SK-N-SH treated with all-trans-retinoic acid at 6 μM for 48 hours (cell line): ENCODE data around the gene ESAM.

Experiments used
- ATAC-seq: fragments of 200-7000 bp; cut with Tn5 transposase; 3 replicates; pipeline ENCODE4 v1.9.1; 2020; ENCODE audit warnings: mild to moderate bottlenecking, moderate library complexity
- ARNTL ChIP-seq: fragments of 450-650 bp; formaldehyde crosslinking; IDR thresholded peaks from 2 replicates; pipeline ENCODE4 v1.5.0; 2020; ENCODE audit warnings: low read depth, mild to moderate bottlenecking, moderate library complexity, borderline replicate concordance
- BACH2 ChIP-seq: fragments of 250-450 bp; sonication (Bioruptor Pico); IDR thresholded peaks from 2 replicates; pipeline ENCODE4 v1.9.0; 2021; ENCODE audit warnings: mild to moderate bottlenecking, borderline replicate concordance
- CREB5 ChIP-seq: fragments of 250-450 bp; sonication (Bioruptor Pico); IDR thresholded peaks from 2 replicates; pipeline ENCODE4 v1.5.1; 2020; ENCODE audit warnings: low read depth, mild to moderate bottlenecking, moderate library complexity
- PPARA ChIP-seq: fragments of 250-450 bp; sonication (Bioruptor Pico); IDR thresholded peaks from 2 replicates; pipeline ENCODE4 v1.5.0; 2020; ENCODE audit warnings: mild to moderate bottlenecking, borderline replicate concordance
- RARB ChIP-seq: fragments of 250-450 bp; sonication (Bioruptor Pico); IDR thresholded peaks from 2 replicates; pipeline ENCODE4 v1.8.0; 2021; ENCODE audit warnings: mild to moderate bottlenecking, moderate library complexity
- ZFP30 ChIP-seq: fragments of 450-650 bp; formaldehyde crosslinking; IDR thresholded peaks from 2 replicates; pipeline ENCODE4 v1.5.0; 2022; ENCODE audit warnings: mild to moderate bottlenecking, moderate library complexity
- ZNF70 ChIP-seq: fragments of 450-650 bp; formaldehyde crosslinking; IDR thresholded peaks from 2 replicates; pipeline ENCODE4 v1.5.0; 2020; ENCODE audit warnings: mild to moderate bottlenecking, moderate library complexity
- TF ChIP-seq, protein P1 (sequence below): fragments of 250-450 bp; sonication (Bioruptor Pico); IDR thresholded peaks from 2 replicates; pipeline ENCODE4 v1.5.0; 2020; ENCODE audit warnings: mild to moderate bottlenecking, moderate library complexity

ESAM gene

DNA sequence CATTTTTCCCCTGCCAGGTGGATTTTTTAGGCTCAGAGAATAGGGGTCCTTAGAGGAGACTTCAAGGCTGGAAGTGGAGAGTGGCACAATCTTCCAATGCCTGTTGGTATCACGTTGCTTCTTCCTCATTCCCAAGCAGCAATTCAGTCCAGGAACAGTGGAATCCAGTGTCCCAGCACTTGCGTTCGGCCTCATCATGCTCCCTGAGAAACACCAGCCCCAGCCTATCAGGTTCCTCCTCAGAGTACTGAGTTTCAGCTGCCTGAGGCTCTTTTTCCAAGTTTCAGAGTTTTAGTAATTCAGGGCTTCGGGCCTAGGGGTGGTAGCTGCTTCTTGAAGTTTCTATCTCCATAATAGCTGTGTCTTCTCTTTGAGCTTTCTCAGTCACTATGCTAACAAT lies 54.3 kb downstream of the ESAM start:
- ATAC-seq = no peak
- TF ChIP-seq, protein P1, sequence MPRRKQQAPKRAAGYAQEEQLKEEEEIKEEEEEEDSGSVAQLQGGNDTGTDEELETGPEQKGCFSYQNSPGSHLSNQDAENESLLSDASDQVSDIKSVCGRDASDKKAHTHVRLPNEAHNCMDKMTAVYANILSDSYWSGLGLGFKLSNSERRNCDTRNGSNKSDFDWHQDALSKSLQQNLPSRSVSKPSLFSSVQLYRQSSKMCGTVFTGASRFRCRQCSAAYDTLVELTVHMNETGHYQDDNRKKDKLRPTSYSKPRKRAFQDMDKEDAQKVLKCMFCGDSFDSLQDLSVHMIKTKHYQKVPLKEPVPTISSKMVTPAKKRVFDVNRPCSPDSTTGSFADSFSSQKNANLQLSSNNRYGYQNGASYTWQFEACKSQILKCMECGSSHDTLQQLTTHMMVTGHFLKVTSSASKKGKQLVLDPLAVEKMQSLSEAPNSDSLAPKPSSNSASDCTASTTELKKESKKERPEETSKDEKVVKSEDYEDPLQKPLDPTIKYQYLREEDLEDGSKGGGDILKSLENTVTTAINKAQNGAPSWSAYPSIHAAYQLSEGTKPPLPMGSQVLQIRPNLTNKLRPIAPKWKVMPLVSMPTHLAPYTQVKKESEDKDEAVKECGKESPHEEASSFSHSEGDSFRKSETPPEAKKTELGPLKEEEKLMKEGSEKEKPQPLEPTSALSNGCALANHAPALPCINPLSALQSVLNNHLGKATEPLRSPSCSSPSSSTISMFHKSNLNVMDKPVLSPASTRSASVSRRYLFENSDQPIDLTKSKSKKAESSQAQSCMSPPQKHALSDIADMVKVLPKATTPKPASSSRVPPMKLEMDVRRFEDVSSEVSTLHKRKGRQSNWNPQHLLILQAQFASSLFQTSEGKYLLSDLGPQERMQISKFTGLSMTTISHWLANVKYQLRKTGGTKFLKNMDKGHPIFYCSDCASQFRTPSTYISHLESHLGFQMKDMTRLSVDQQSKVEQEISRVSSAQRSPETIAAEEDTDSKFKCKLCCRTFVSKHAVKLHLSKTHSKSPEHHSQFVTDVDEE (CRISPR knock-in tag) = no peak
- TF ChIP-seq PPARA (CRISPR knock-in tag) = no peak
- TF ChIP-seq CREB5 = no peak
- TF ChIP-seq BACH2 (CRISPR knock-in tag) = no peak
- no peak for TF ChIP-seq ZNF70 (CRISPR knock-in tag)
- TF ChIP-seq ARNTL (CRISPR knock-in tag) = no peak
- TF ChIP-seq RARB (CRISPR knock-in tag) = no peak
- no peak for TF ChIP-seq ZFP30
